IPS-18c (cell line): Measurements from ENCODE around the gene PHF20.
"Not testable (repeated sequence)": the region's sequence is repeated elsewhere in the genome, so short reads cannot be mapped to it uniquely, and the experiment has no call there.

Experiments
- H3K4me3 ChIP-seq: 2 replicates; pipeline ENCODE4 v1.7.0; 2013; ENCODE audit warnings: low read depth, mild to moderate bottlenecking, low read length, moderate library complexity; ENCODE audit not compliant: insufficient read depth
- H3K9me3 ChIP-seq: one replicate; pipeline ENCODE4 v1.6.1; 2013; ENCODE audit warnings: mild to moderate bottlenecking, low read length, moderate library complexity; ENCODE audit not compliant: control insufficient read depth, insufficient read depth

PHF20 gene

GRCh38 chr20:35956616-35957015 is 184.8 kb downstream of the PHF20 start:
- Histone ChIP-seq H3K9me3 (no peaks in the 10 kb centered on the region), H3K4me3 (no peak overlapping the region)

GRCh38 chr20:35959291-35959690 is 187.5 kb downstream of the PHF20 start:
- not testable (repeated sequence) for H3K9me3 ChIP-seq, H3K4me3 ChIP-seq

GRCh38 chr20:35963878-35964277 is 192.1 kb downstream of the PHF20 start:
- Histone ChIP-seq H3K9me3 (peaks cover 2% of the 10 kb centered on the region), H3K4me3 (no peak overlapping the region)

- no peak within 1 kb of the TSS for H3K4me3 ChIP-seq
- peaks cover 2% of the 10 kb centered on the region for H3K9me3 ChIP-seq
Measured at GRCh38 chr20:35967979-35968640, 196.3 kb downstream of the PHF20 start, which contains the start of gene CNBD2. TSS of gene CNBD2 (plus strand) at chr20:35968590. CDS start at chr20:35968763, 173 bp downstream.

- no peak overlapping the region for H3K4me3 ChIP-seq
- H3K9me3 ChIP-seq: peaks cover 2% of the 10 kb centered on the region
Measured at GRCh38 chr20:35968930-35969329, 197.1 kb downstream of the PHF20 start.

GRCh38 chr20:35971981-35972380 is 200.2 kb downstream of the PHF20 start:
- Histone ChIP-seq H3K4me3 (no peak overlapping the region), H3K9me3 (no peaks in the 10 kb centered on the region)

- Histone ChIP-seq H3K9me3 (no peaks in the 10 kb centered on the region), H3K4me3 (no peak overlapping the region)
Measured at GRCh38 chr20:35972462-35972861, 200.6 kb downstream of the PHF20 start.

- no peaks in the 10 kb centered on the region for H3K9me3 ChIP-seq
- H3K4me3 ChIP-seq: no peak overlapping the region
Measured at GRCh38 chr20:35974256-35974655, 202.4 kb downstream of the PHF20 start.

GRCh38 chr20:35975576-35976373 is 204.0 kb downstream of the PHF20 start:
- Histone ChIP-seq H3K4me3 (no peak overlapping the region), H3K9me3 (no peaks in the 10 kb centered on the region)

GRCh38 chr20:35978041-35978513 is 206.3 kb downstream of the PHF20 start:
- Histone ChIP-seq H3K9me3 (no peaks in the 10 kb centered on the region), H3K4me3 (no peak overlapping the region)

- Histone ChIP-seq H3K9me3 (no peaks in the 10 kb centered on the region), H3K4me3 (no peak overlapping the region)
Measured at GRCh38 chr20:35979544-35979943, 207.7 kb downstream of the PHF20 start.

GRCh38 chr20:35981969-35982368 is 210.2 kb downstream of the PHF20 start:
- no peak overlapping the region for H3K4me3 ChIP-seq

GRCh38 chr20:35984382-35984781 is 212.6 kb downstream of the PHF20 start:
- Histone ChIP-seq H3K9me3 (no peaks in the 10 kb centered on the region), H3K4me3 (no peak overlapping the region)

More at GRCh38 chr20:35981969-35982368, 210.2 kb downstream of the PHF20 start:
- H3K9me3 ChIP-seq: no peaks in the 10 kb centered on the region

- no peak overlapping the region for H3K4me3 ChIP-seq
- H3K9me3 ChIP-seq: no peaks in the 10 kb centered on the region
Measured at GRCh38 chr20:35985806-35986205, 214.0 kb downstream of the PHF20 start.

GRCh38 chr20:35988910-35989463 is 217.2 kb downstream of the PHF20 start:
- no peaks in the 10 kb centered on the region for H3K9me3 ChIP-seq
- H3K4me3 ChIP-seq: no peak overlapping the region

- Histone ChIP-seq H3K9me3 (no peaks in the 10 kb centered on the region), H3K4me3 (no peak overlapping the region)
Measured at GRCh38 chr20:35991142-35991771, 219.4 kb downstream of the PHF20 start.

GRCh38 chr20:35992713-35993335 is 221.0 kb downstream of the PHF20 start:
- H3K4me3 ChIP-seq: no peak overlapping the region
- no peaks in the 10 kb centered on the region for H3K9me3 ChIP-seq
